Measurements from ENCODE around the gene HTD2. TPM values are rescaled to one million over a fixed set of nuclear protein-coding genes. Genes with fewer than 3 reads are reported as not detected.

Gene HTD2
- total and polyA plus RNA-seq, 9 of the 15 experiments (the other 6 are each of a cell fraction or from before 2014, with no cell fraction given): 1.8 to 22.8 (median 9.6) TPM

DNA sequence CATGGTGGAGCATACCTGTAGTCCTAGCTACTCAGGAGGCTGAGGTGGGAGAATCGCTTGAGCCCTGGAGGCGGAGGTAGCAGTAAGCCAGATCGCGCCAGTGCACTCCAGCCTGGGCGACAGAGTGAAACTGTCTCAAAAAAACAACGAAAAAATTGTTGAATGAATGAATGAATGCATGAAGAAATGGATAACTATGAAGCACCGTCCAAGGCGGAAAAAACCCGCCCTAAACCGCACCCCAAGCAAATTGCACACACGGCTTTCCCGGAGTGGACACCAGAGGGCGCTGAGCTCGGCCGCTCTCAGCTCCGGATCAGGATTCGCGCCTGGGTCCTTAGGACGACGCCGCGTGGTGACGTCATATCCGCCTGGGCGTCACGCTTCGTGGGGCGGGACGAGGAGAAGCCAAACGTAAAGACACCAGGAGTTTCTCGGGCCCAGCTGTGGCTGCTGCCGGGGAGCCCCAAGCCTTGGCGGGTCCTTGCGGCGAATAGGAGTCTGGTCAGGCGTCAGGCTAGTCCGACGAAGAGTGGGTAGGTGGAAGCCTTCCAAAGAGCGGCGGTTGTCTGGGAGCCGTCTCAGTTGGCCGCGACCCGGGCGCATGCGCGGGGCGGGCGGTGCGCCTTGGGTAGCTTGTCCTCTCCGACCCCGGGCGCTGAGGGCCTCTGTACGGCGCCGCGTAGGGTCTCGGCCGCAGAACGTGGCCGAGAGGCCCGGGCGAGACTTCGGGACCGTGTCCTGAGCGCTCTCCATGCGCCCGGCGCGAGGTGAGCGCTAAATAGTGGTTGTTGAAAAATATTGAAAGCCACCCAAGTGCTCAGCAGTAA lies at the start of gene HTD2, which contains the start of gene RPP14 (continued):
- TF ChIP-seq ATF6 (CRISPR knock-in tag; IDR thresholded peaks at IDR 0.05) (0 out of 2 replicates have a peak, but pooled peaks have one; percentile 48), TOE1 (IDR thresholded peaks at IDR 0.05; ENCODE audit: borderline replicate concordance) (peak; percentile 91), TOE1 (CRISPR knock-in tag; IDR thresholded peaks at IDR 0.05; ENCODE audit: borderline replicate concordance, low read depth) (no peak), JUNB (CRISPR knock-in tag; conservative IDR thresholded peaks at IDR 0.05) (peak; percentile 95), KLF6 (CRISPR knock-in tag; IDR thresholded peaks at IDR 0.05; ENCODE audit: borderline replicate concordance) (no peak), KHSRP (IDR thresholded peaks at IDR 0.05) (peak; percentile 89), YY1 (IDR thresholded peaks at IDR 0.05; ENCODE audit: borderline replicate concordance in 1 of 3, control insufficient read depth in 1 of 3, extremely low read depth in 1 of 3, insufficient read depth in 3 of 3, insufficient read length in 1 of 3, insufficient replicate concordance in 2 of 3, low read depth in 1 of 3, low read length in 2 of 3) (peak in 1 of 3 experiments; percentile 12), NBN (IDR thresholded peaks at IDR 0.05; ENCODE audit: low read depth) (peak; percentile 97), IFI16 (CRISPR knock-in tag; IDR thresholded peaks at IDR 0.05) (no peak), NFATC3 (IDR thresholded peaks at IDR 0.05) (no peak), CBX2 (IDR thresholded peaks at IDR 0.05; ENCODE audit: insufficient read depth, low read length, poor library complexity, severe bottlenecking) (no peak)
- TF ChIP-seq, protein P1, sequence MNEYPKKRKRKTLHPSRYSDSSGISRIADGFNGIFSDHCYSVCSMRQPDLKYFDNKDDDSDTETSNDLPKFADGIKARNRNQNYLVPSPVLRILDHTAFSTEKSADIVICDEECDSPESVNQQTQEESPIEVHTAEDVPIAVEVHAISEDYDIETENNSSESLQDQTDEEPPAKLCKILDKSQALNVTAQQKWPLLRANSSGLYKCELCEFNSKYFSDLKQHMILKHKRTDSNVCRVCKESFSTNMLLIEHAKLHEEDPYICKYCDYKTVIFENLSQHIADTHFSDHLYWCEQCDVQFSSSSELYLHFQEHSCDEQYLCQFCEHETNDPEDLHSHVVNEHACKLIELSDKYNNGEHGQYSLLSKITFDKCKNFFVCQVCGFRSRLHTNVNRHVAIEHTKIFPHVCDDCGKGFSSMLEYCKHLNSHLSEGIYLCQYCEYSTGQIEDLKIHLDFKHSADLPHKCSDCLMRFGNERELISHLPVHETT (CRISPR knock-in tag; conservative IDR thresholded peaks at IDR 0.05 in 1 of 2, IDR thresholded peaks at IDR 0.05 in 1 of 2): peak in 1 of 2 experiments; percentile 49; a peak in 1 of 4 replicates
- TF ChIP-seq, protein P2, sequence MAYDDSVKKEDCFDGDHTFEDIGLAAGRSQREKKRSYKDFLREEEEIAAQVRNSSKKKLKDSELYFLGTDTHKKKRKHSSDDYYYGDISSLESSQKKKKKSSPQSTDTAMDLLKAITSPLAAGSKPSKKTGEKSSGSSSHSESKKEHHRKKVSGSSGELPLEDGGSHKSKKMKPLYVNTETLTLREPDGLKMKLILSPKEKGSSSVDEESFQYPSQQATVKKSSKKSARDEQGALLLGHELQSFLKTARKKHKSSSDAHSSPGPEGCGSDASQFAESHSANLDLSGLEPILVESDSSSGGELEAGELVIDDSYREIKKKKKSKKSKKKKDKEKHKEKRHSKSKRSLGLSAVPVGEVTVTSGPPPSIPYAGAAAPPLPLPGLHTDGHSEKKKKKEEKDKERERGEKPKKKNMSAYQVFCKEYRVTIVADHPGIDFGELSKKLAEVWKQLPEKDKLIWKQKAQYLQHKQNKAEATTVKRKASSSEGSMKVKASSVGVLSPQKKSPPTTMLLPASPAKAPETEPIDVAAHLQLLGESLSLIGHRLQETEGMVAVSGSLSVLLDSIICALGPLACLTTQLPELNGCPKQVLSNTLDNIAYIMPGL (CRISPR knock-in tag; IDR thresholded peaks at IDR 0.05): peak; percentile 79; the same call in 1 of the 2 replicates
- TF ChIP-seq, protein P3, sequence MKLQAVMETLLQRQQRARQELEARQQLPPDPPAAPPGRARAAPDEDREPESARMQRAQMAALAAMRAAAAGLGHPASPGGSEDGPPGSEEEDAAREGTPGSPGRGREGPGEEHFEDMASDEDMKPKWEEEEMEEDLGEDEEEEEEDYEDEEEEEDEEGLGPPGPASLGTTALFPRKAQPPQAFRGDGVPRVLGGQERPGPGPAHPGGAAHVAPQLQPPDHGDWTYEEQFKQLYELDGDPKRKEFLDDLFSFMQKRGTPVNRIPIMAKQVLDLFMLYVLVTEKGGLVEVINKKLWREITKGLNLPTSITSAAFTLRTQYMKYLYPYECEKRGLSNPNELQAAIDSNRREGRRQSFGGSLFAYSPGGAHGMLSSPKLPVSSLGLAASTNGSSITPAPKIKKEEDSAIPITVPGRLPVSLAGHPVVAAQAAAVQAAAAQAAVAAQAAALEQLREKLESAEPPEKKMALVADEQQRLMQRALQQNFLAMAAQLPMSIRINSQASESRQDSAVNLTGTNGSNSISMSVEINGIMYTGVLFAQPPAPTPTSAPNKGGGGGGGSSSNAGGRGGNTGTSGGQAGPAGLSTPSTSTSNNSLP (IDR thresholded peaks at IDR 0.05; ENCODE audit: borderline replicate concordance, low read depth, low read length): no peak
- TF ChIP-seq, protein P4, sequence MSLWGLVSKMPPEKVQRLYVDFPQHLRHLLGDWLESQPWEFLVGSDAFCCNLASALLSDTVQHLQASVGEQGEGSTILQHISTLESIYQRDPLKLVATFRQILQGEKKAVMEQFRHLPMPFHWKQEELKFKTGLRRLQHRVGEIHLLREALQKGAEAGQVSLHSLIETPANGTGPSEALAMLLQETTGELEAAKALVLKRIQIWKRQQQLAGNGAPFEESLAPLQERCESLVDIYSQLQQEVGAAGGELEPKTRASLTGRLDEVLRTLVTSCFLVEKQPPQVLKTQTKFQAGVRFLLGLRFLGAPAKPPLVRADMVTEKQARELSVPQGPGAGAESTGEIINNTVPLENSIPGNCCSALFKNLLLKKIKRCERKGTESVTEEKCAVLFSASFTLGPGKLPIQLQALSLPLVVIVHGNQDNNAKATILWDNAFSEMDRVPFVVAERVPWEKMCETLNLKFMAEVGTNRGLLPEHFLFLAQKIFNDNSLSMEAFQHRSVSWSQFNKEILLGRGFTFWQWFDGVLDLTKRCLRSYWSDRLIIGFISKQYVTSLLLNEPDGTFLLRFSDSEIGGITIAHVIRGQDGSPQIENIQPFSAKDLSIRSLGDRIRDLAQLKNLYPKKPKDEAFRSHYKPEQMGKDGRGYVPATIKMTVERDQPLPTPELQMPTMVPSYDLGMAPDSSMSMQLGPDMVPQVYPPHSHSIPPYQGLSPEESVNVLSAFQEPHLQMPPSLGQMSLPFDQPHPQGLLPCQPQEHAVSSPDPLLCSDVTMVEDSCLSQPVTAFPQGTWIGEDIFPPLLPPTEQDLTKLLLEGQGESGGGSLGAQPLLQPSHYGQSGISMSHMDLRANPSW (CRISPR knock-in tag; IDR thresholded peaks at IDR 0.05): peak; percentile 49; the same call in 1 of the 2 replicates

Measured in K562 (cell line).